Liver (tissue), 3 donors: ENCODE results near the gene ATOX1.

Experiments
- NR2F2 ChIP-seq: IDR thresholded peaks from 2 replicates; pipeline ENCODE4 v1.6.1; 2016; ENCODE audit warnings: antibody characterized with exemption
- TF ChIP-seq, protein P1 (sequence below): fragments of 150-350 bp; IDR thresholded peaks from 2 replicates; pipeline ENCODE4 v1.5.1; 2017; ENCODE audit warnings: improper control_type of control experiment, low read depth, low read length; ENCODE audit not compliant: missing input control
- donor health status: healthy.
- donor health status: healthy.

DNA sequence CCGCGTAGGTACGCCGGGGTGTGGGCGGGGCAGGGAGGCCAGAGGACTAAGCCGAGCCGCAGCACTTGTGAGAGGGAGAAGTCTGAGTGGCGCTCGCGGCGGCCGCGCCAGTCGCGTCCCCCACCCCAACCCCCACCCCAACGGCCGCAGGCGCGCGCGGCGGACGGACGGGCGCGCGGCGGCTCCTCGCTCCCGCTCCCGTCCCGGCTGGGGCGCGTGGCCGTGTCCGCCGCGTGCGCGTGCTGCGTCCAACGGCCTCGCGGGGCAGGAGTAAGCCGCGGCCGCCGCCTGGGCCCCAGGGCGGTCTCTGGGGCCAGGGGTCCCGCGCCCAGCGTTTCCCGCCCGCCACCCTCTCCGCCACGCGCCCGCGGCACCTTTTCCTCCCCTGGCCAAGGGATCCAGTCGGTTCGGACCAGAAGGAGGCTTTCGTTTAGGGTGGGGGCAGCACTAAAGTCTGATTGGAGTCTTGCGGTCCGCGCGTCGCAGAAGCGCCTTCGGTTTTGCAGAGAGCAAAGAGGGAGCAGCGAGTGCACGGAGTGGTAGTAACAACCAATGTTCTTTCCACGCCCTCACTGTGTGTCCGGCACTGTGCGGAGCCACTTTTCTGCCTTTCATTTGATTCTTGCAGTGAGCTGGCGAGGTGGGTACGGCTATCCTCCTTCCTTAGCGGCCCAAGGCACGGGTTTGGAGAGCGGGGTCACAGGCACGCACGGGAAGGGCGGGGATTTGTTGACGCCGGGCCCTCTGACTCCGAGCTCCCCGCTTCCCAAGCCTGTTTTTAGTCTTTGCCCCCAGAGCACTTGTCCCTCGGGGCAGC is 13.8 kb upstream of the ATOX1 start:
- TF ChIP-seq, protein P1, sequence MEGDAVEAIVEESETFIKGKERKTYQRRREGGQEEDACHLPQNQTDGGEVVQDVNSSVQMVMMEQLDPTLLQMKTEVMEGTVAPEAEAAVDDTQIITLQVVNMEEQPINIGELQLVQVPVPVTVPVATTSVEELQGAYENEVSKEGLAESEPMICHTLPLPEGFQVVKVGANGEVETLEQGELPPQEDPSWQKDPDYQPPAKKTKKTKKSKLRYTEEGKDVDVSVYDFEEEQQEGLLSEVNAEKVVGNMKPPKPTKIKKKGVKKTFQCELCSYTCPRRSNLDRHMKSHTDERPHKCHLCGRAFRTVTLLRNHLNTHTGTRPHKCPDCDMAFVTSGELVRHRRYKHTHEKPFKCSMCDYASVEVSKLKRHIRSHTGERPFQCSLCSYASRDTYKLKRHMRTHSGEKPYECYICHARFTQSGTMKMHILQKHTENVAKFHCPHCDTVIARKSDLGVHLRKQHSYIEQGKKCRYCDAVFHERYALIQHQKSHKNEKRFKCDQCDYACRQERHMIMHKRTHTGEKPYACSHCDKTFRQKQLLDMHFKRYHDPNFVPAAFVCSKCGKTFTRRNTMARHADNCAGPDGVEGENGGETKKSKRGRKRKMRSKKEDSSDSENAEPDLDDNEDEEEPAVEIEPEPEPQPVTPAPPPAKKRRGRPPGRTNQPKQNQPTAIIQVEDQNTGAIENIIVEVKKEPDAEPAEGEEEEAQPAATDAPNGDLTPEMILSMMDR = no peak
- TF ChIP-seq NR2F2 = no peak
